K562 (cell line): ENCODE data around the gene SLC6A16. TPM values are rescaled to one million over a fixed set of nuclear protein-coding genes. Genes with fewer than 3 reads are reported as not detected.
A peak's percentile ranks its signal among the peaks of the same experiment; 100 is the strongest.

Experiments
- ATAC-seq: fragments of 200-7000 bp; cut with Tn5 transposase; 3 replicates; pipeline ENCODE4 v1.9.1; 2020; ENCODE audit warnings: moderate library complexity
- BruUV-seq: library from RNA; stranded (reverse); fragments of 400-500 nt; replicated peaks from 2 replicates; lab custom pipeline; 2021; lab: Mats Ljungman, UMichigan
- CTCF ChIA-PET: fragments of 300-600 bp; formaldehyde crosslinking; extraction: SDS; loops from one replicate; lab custom pipeline; 2021; ENCODE audit warnings: low intra/inter-chr PET ratio; lab: Yijun Ruan, JAX
- POLR2A ChIA-PET: fragments of 300-600, 350-650 bp; sonication (Branson Sonifier 250); formaldehyde crosslinking; extraction: SDS; loops from one replicate; lab custom pipeline; 2021; ENCODE audit warnings: antibody characterized with exemption, inconsistent platforms; lab: Yijun Ruan, JAX
- DNase-seq, 4 experiments: peaks; one replicate each; pipeline versions ENCODE4 v3.0.0 to v3.0.0-alpha.2; 2011 to 2018; ENCODE audit warnings: low spot score in 3 of 4, mixed read lengths in 3 of 4; ENCODE audit errors: extremely low read depth in 1 of 4
- FAIRE-seq: peaks from 2 replicates; lab custom pipeline; 2011; peaks lifted over from hg19 to GRCh38; lab: Jason Lieb, UNC
- H2AFZ ChIP-seq: 2 replicates; pipeline ENCODE4 v1.6.0; 2011; ENCODE audit warnings: low read depth, low read length, control low read depth, inconsistent platforms
- H3K27ac ChIP-seq: fragments of 200-600 bp; 3 replicates; pipeline ENCODE4 v1.8.0; 2011; ENCODE audit warnings: low read depth, mild to moderate bottlenecking, control low read depth, inconsistent platforms, low read length, moderate library complexity, mixed read lengths; ENCODE audit errors: extremely low read depth
- H3K27me3 ChIP-seq, 2 experiments: fragments of 300-600 bp in 1 of 2; 2 replicates in 1 of 2; 3 replicates in 1 of 2; pipeline versions ENCODE4 v1.6.0 to v1.8.0; 2011; ENCODE audit warnings: inconsistent platforms in 2 of 2, low read length in 2 of 2, mild to moderate bottlenecking in 1 of 2, mixed read lengths in 1 of 2, moderate library complexity in 1 of 2; ENCODE audit not compliant: control insufficient read depth in 2 of 2, insufficient read depth in 2 of 2
- H3K36me3 ChIP-seq: fragments of 300-600 bp; 3 replicates; pipeline ENCODE4 v1.8.0; 2011; ENCODE audit warnings: mild to moderate bottlenecking, low read length, inconsistent platforms; ENCODE audit not compliant: control insufficient read depth, insufficient read depth
- H3K4me1 ChIP-seq, 2 experiments: fragments of 200-600 bp in 1 of 2; replicated peaks in 1 of 2; 2 replicates in 1 of 2; 3 replicates in 1 of 2; pipeline versions ENCODE4 v1.5.1 to v1.8.0; 2011; ENCODE audit warnings: inconsistent platforms in 2 of 2, low read length in 2 of 2, mild to moderate bottlenecking in 1 of 2, mixed read lengths in 1 of 2, moderate library complexity in 1 of 2; ENCODE audit not compliant: control insufficient read depth in 2 of 2, insufficient read depth in 2 of 2
- H3K4me2 ChIP-seq: 2 replicates; pipeline ENCODE4 v1.6.1; 2011; ENCODE audit warnings: low read length, control low read depth, inconsistent platforms, mixed read lengths; ENCODE audit not compliant: insufficient read depth
- H3K4me3 ChIP-seq: fragments of 200-600 bp; sonication (generic), shearing (Covaris generic); 2 replicates; pipeline ENCODE4 v1.5.1; 2016; ENCODE audit warnings: control low read depth, inconsistent platforms
- H3K79me2 ChIP-seq: fragments of 200-600 bp; 3 replicates; pipeline ENCODE4 v1.8.0; 2011; ENCODE audit warnings: low read length, inconsistent platforms; ENCODE audit not compliant: control insufficient read depth, insufficient read depth
- H3K9ac ChIP-seq, 2 experiments: 2 replicates each; pipeline versions ENCODE4 v1.6.0 to v1.6.1; 2011; ENCODE audit warnings: low read depth in 2 of 2, low read length in 2 of 2, control low read depth in 1 of 2, inconsistent platforms in 1 of 2, mild to moderate bottlenecking in 1 of 2, mixed read lengths in 1 of 2; ENCODE audit not compliant: insufficient read depth in 1 of 2
- H3K9me1 ChIP-seq: one replicate; pipeline ENCODE4 v1.6.0; 2011; ENCODE audit warnings: inconsistent platforms, mild to moderate bottlenecking, low read length, moderate library complexity; ENCODE audit not compliant: control insufficient read depth, insufficient read depth
- H3K9me3 ChIP-seq: replicated peaks from 2 replicates; pipeline ENCODE4 v1.5.1; 2011; ENCODE audit warnings: low read depth, low read length, inconsistent platforms; ENCODE audit not compliant: control insufficient read depth, insufficient read depth
- H4K20me1 ChIP-seq: replicated peaks from 2 replicates; pipeline ENCODE4 v1.6.1; 2011; ENCODE audit warnings: low read length, inconsistent platforms, mixed read lengths; ENCODE audit not compliant: control insufficient read depth, insufficient read depth
- NFIC ChIP-seq: fragments of 450-650 bp; IDR thresholded peaks from 2 replicates; pipeline ENCODE4 v1.6.1; 2017; ENCODE audit warnings: mild to moderate bottlenecking, inconsistent platforms
- WGBS: fragments of 100-300 bp; shearing (Covaris generic); methylation state at CpG from one replicate; pipeline ENCODE4 v1.1.6; 2016; ENCODE audit warnings: low coverage, mixed read lengths; ENCODE audit not compliant: insufficient coverage; ENCODE audit errors: missing lambda C conversion rate; 5-methylcytosine and 5-hydroxymethylcytosine counted together
- in situ Hi-C: fragments of 300-500 bp; cut with MboI; formaldehyde crosslinking; loops from 4 replicates; pipeline ENCODE4 v1.15.0; 2018; ENCODE audit warnings: inconsistent platforms, mixed read lengths
- intact Hi-C: fragments of 100-400 bp; cut with micrococcal nuclease; formaldehyde crosslinking; loops from 2 replicates; pipeline ENCODE4 v1.14.2; 2022
- polyA plus RNA-seq, 8 experiments: library from polyadenylated mRNA; depleted of rRNA in 4 of 8; stranded (reverse) in 5 of 8; unstranded in 3 of 8; fragments of >200 nt; fragmentation: Nextera tagmentation in 2 of 8; fragmentation: Illumina TruSeq in 1 of 8; extraction: Ambion mirVana in 2 of 8; extraction: Trizol in 1 of 8; gene quantifications; 2 replicates each; pipeline versions ENCODE4 v1.2.1 to v1.2.3, GENCODE V29; 2011 to 2014; ENCODE audit warnings: inconsistent platforms in 1 of 8, missing spikeins in 1 of 8
- total RNA-seq, 7 experiments: library from RNA; depleted of rRNA in 6 of 7; stranded (reverse); fragments of >200 nt in 6 of 7; fragmentation: Illumina TruSeq in 2 of 7; extraction: Trizol in 2 of 7; gene quantifications; 2 replicates each; pipeline versions ENCODE4 v1.2.1 to v1.2.3, GENCODE V29; 2011 to 2021; ENCODE audit warnings: low replicate concordance in 1 of 7
- TF ChIP-seq, protein P1 (sequence below), 2 experiments: IDR thresholded peaks in 1 of 2; conservative IDR thresholded peaks in 1 of 2; 2 replicates each; pipeline ENCODE4 v1.6.1; 2016; ENCODE audit warnings: low read depth in 2 of 2, mild to moderate bottlenecking in 1 of 2, missing compliant biosample characterization in 1 of 2, missing genetic modification characterization in 1 of 2, moderate library complexity in 1 of 2
- TF ChIP-seq, protein P2 (sequence below): fragments of 250-450 bp; sonication (Bioruptor Pico); IDR thresholded peaks from 2 replicates; pipeline ENCODE4 v1.9.0; 2021; ENCODE audit warnings: mild to moderate bottlenecking, inconsistent platforms

SLC6A16 gene
- total and polyA plus RNA-seq, 9 of the 15 experiments (the other 6 are each of a cell fraction or from before 2014, with no cell fraction given), result 0.05 to 0.95 (median 0.36) TPM

DNA sequence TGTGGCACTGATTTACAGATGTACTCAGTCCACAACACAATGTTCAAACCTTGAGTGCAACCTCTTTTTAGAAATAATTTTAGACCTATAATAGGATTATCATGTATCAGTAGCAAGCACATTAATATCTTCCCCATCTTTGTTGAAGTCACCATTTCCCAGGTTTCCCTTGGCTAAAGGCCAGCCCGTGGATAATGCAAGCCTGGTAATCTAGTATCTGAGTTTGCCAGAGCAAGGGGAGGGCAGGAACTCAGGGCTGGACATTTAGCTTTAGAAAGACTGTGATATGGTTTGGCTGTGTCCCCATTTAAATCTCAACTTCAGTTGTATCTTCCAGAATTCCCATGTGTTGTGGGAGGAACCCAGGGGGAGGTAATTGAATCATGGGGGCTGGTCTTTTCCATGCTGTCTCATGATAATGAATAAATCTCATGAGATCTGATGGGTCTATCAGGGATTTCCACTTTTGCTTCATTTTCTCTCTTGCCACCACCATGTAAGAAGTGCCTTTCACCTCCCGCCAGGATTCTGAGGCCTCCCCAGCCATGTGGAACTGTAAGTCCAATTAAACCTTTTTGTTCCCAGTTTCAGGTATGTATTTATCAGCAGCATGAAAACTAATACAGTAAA, 37.7 kb downstream of the SLC6A16 start:
- 0 out of 5 replicates have a peak, but pooled peaks cover 0 to 14% of the 10 kb centered on the region in 2 experiments for H3K27me3 ChIP-seq
- ChIA-PET POLR2A (no interaction called here), CTCF (no interaction called here)
- H2AFZ ChIP-seq, result no peak overlapping the region
- H3K9ac ChIP-seq, result no peak overlapping the region
- in situ Hi-C loops, result no loop called here
- no peaks in the 10 kb centered on the region for H4K20me1 ChIP-seq
- intact Hi-C loops, result no loop called here
- ATAC-seq, result no peak
- H3K9me3 ChIP-seq, result no peaks in the 10 kb centered on the region
- H3K4me1 ChIP-seq, result no peaks in the 10 kb centered on the region; a peak in 2 of 5 replicates
- H3K36me3 ChIP-seq, result no peaks in the 10 kb centered on the region
- DNase-seq, result no peak
- FAIRE-seq, result no peak
- H3K4me3 ChIP-seq, result no peak overlapping the region
- H3K27ac ChIP-seq, result no peak overlapping the region
- WGBS, result 3% methylated on average over 2 of the region's 2 CpGs
- H3K79me2 ChIP-seq, result no peaks in the 10 kb centered on the region
- H3K9me1 ChIP-seq, result no peaks in the 10 kb centered on the region
- no peak overlapping the region for H3K4me2 ChIP-seq
- TF ChIP-seq, protein P1, sequence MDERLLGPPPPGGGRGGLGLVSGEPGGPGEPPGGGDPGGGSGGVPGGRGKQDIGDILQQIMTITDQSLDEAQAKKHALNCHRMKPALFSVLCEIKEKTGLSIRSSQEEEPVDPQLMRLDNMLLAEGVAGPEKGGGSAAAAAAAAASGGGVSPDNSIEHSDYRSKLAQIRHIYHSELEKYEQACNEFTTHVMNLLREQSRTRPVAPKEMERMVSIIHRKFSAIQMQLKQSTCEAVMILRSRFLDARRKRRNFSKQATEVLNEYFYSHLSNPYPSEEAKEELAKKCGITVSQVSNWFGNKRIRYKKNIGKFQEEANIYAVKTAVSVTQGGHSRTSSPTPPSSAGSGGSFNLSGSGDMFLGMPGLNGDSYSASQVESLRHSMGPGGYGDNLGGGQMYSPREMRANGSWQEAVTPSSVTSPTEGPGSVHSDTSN (CRISPR knock-in tag; IDR thresholded peaks at IDR 0.05; ENCODE audit: low read depth), result no peak
- TF ChIP-seq, protein P1 (tag; conservative IDR thresholded peaks at IDR 0.05; ENCODE audit: low read depth), result no peak
- 0 out of 2 replicates have a peak, but pooled peaks have one; percentile 6 for TF ChIP-seq NFIC
- TF ChIP-seq, protein P2, sequence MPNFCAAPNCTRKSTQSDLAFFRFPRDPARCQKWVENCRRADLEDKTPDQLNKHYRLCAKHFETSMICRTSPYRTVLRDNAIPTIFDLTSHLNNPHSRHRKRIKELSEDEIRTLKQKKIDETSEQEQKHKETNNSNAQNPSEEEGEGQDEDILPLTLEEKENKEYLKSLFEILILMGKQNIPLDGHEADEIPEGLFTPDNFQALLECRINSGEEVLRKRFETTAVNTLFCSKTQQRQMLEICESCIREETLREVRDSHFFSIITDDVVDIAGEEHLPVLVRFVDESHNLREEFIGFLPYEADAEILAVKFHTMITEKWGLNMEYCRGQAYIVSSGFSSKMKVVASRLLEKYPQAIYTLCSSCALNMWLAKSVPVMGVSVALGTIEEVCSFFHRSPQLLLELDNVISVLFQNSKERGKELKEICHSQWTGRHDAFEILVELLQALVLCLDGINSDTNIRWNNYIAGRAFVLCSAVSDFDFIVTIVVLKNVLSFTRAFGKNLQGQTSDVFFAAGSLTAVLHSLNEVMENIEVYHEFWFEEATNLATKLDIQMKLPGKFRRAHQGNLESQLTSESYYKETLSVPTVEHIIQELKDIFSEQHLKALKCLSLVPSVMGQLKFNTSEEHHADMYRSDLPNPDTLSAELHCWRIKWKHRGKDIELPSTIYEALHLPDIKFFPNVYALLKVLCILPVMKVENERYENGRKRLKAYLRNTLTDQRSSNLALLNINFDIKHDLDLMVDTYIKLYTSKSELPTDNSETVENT (CRISPR knock-in tag), result no peak
- no TSS peak for BruUV-seq
